Activated CD4-positive, alpha-beta T cell treated with anti-CD3 and anti-CD28 coated beads for 4 hours (primary cell): Measurements from ENCODE around the gene SPINT2.
A peak's percentile ranks its signal among the peaks of the same experiment; 100 is the strongest.
"Not testable (repeated sequence)": the region's sequence is repeated elsewhere in the genome, so short reads cannot be mapped to it uniquely, and the experiment has no call there.

ENCODE experiments used
- DNase-seq, 2 donors: peaks; one replicate each; pipeline ENCODE4 v3.0.0-alpha.2; 2020

Gene SPINT2

DNA sequence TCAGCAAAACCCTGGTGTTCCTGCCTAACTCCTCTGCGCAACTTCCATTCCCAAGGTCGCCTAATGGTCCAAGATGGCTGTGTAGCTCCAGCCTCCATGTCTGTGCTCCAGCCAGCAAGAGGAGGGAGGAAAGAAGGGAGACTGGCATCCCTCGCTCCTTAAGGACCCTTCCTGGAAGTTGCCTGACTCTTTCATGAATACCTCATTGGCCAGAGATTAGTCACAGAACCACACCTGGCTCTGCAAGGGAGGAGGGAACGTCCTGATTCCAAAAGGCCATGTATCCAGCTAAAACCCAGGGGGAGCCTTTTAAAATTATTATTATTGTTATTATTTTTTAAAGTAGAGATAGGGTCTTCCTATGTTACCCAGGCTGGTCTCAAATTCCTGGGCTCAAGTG, 60.1 kb downstream of the SPINT2 start:
- DNase-seq, result no peak

- DNase-seq, result no peak
These were observed 62.2 kb downstream of the SPINT2 start for GRCh38 chr19:38326591-38326990.

- DNase-seq, result no peak
These were observed 65.3 kb downstream of the SPINT2 start for GRCh38 chr19:38329651-38330050.

DNA sequence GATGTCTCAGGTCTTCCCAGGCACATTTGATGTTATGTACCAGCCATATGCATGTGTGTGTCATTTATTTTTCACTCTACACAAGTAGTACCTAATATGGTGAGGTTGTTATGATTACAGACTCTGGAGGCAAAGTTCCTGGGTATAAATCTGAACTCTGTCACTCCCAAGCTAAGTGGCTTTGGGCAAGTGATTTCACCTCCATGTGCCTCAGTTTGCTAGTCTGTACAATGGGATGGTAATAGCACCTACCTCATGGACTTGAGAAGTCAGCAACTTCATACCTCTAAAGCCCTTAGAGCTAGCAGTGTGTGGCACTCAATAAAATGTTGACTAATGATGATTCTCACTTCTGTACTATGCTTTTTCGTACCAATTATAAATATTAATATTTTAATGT, 67.4 kb downstream of the SPINT2 start:
- DNase-seq, result no peak

DNA sequence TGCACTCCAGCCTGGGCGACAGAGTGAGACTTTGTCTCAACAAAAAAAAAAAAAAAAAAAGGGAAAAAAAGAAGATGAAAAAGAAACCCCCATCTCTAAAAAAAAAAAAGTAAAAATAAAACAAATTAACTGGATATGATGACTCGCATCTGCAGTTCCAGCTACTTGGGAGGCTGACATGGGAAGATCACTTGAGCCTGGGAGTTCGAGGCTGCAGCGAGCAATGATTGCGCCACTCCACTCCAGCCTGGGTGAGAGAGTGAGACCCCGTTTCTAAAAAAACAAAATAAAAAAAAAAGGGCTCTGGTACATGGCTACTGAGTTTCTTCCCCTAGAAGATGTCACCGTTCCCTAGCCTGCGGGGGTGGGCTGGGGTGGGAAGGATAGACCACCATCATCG, 68.9 kb downstream of the SPINT2 start:
- DNase-seq, result no peak

GRCh38 chr19:38335949-38336637, 71.7 kb downstream of the SPINT2 start:
- peak; percentile 93 to 94 for DNase-seq

DNA sequence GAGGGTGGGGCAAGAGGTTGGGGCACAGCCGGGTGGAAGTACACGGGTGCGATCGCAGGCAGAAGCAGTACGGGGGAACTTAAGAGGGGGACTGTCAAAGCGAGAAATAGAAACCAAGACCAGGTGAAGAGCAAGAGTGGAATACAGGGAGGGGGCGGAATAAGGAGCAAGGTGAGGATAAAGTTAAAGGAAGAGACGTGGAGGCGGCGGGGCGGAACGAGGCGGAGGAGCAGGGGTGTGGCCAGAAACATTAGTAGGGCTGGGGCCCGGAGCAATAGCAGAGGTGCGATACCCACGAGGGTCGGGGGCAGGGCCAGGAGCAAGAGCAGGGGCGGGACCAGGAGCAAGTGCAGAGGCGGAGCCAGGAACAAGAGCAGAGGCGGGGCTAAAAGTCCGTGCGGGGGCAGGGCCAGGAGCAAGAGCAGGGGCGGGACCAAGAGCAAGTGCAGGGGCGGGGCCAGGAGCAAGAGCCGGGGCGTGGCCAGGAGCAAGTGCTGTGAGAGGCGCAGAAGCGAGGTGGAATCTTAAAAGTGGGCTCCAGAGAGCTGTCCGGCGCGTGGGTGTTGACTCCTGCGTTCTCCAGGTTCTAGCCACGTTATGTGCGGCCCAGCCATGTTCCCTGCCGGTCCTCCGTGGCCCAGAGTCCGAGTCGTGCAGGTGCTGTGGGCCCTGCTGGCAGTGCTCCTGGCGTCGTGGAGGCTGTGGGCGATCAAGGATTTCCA, 72.4 kb downstream of the SPINT2 start:
- peak; percentile 95 for DNase-seq

GRCh38 chr19:38337360-38337653, 72.9 kb downstream of the SPINT2 start:
- peak; percentile 10 to 12 for DNase-seq

DNA sequence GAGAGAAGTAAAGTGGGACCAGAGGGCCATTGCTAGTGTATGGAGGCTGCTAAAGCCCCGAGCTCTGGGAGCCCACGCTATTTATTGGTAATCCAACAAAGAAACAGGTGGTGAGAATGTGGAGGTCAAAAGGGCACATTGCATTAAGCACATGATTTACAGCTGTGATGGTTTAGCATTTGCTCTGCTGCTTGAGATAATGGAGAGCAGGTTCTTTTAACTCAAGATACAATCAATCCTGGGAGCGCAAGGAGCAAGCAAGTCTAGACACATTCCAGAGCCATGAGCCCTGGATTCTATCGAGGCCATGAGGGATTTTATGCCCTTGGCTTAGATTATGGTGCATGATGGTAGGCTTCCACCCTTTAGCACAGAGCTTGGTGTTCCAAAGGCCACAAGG, 74.6 kb downstream of the SPINT2 start:
- not testable (repeated sequence) for DNase-seq

DNA sequence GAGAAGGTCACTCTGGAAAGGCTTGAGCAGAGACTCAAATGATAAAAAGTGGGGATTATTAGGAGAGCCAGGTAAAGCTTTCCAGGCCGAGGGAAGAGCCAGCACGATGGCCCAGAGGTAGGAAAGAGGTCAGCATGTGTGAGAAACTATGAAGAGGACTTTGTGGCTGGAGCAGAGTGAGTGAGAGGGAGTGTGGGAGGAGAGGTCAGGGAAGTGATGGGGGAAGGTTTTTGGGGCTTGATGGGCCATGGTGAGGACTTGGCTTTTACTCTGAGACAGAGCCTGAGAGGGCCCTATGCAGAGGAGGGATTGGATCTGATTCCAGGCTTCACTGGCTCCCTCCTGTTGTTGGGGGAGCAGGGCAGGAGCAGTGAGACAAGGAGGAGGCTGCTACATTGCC, 76.6 kb downstream of the SPINT2 start:
- DNase-seq, result no peak
